Renal cortex interstitium (tissue), 11 donors: ENCODE results near the gene FARP1. TPM values are rescaled to one million over a fixed set of nuclear protein-coding genes. Genes with fewer than 3 reads are reported as not detected.
A peak's percentile ranks its signal among the peaks of the same experiment; 100 is the strongest.

Experiments
- DNase-seq, 11 donors: peaks; one replicate each; pipeline ENCODE4 v3.0.0-alpha.2; 2013; ENCODE audit warnings: low read depth in 9 of 11, low spot score in 4 of 11; ENCODE audit errors: extremely low read depth in 1 of 11
- polyA plus RNA-seq, 3 donors: library from polyadenylated mRNA; unstranded; fragments of 120-200 nt; gene quantifications; one replicate each; pipeline ENCODE4 v1.2.1, GENCODE V29; 2013; ENCODE audit not compliant: insufficient read length in 3 of 3

Gene FARP1
- polyA plus RNA-seq, 3 donors, result 251 to 327 (median 255) TPM

- no peak for DNase-seq
These were observed 340.9 kb downstream of the FARP1 start for GRCh38 chr13:98483601-98484288.

- DNase-seq, result peak; percentile 72 to 92 (median 82)
These were observed 341.7 kb downstream of the FARP1 start for GRCh38 chr13:98484289-98485219.

GRCh38 chr13:98485561-98485960 is 342.7 kb downstream of the FARP1 start:
- DNase-seq, result no peak

GRCh38 chr13:98486412-98486811 is 343.5 kb downstream of the FARP1 start:
- DNase-seq, result no peak

- DNase-seq, result no peak
These were observed 344.1 kb downstream of the FARP1 start for GRCh38 chr13:98487016-98487415.

- DNase-seq, result no peak
These were observed 344.6 kb downstream of the FARP1 start for GRCh38 chr13:98487522-98487921.

- DNase-seq, result no peak
These were observed 345.8 kb downstream of the FARP1 start for GRCh38 chr13:98488736-98489135.

- DNase-seq, result no peak
These were observed 346.7 kb downstream of the FARP1 start for GRCh38 chr13:98489446-98490194.

GRCh38 chr13:98490195-98490836 is 347.4 kb downstream of the FARP1 start:
- no peak for DNase-seq

- no peak for DNase-seq
These were observed 348.0 kb downstream of the FARP1 start for GRCh38 chr13:98490866-98491265.

GRCh38 chr13:98492335-98493041 is 349.6 kb downstream of the FARP1 start:
- no peak for DNase-seq

- no peak for DNase-seq
These were observed 350.3 kb downstream of the FARP1 start for GRCh38 chr13:98493042-98493712.

- no peak for DNase-seq
These were observed 351.9 kb downstream of the FARP1 start for GRCh38 chr13:98494769-98495168.

- no peak for DNase-seq
These were observed 353.0 kb downstream of the FARP1 start for GRCh38 chr13:98495627-98496478.

- no peak for DNase-seq
These were observed 353.5 kb downstream of the FARP1 start for GRCh38 chr13:98496479-98496791.

- no peak for DNase-seq
These were observed 354.1 kb downstream of the FARP1 start for GRCh38 chr13:98496966-98497365.

- no peak for DNase-seq
These were observed 358.1 kb downstream of the FARP1 start for GRCh38 chr13:98500963-98501421.
